ENCODE measurements around the gene PANX2.
"Not testable (repeated sequence)": the region's sequence is repeated elsewhere in the genome, so short reads cannot be mapped to it uniquely, and the experiment has no call there.

The PANX2 gene

DNA sequence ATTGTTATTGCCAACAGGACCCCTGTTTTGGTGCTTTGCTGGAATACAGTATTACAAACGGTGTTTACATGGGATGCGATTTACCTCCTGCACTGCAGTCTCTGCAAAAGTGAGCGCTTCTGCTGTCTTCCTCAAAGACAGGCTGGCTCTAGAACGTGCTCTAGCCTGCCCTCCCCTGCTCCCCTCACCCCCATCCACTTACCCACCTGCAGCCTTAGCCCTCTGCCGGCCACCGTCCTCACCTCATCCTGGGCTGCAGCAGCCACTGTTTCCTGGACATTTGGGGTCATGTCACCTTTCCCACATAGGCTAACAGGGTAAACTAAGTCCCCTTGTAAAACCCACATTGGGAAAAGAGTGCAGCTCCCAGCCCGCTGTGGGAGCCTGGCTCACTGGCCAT lies 9.6 kb upstream of the PANX2 start:
- Mint-ChIP-seq H3K9me3 (no peaks in the 10 kb centered on the region), H3K4me3 (no peak overlapping the region), H3K27ac (no peak overlapping the region), H3K36me3 (ENCODE audit: low read depth) (no peaks in the 10 kb centered on the region), H3K27me3 (ENCODE audit: low read depth) (peaks cover 23% of the 10 kb centered on the region), H3K4me1 (no peaks in the 10 kb centered on the region)
- TF ChIP-seq, protein P1, sequence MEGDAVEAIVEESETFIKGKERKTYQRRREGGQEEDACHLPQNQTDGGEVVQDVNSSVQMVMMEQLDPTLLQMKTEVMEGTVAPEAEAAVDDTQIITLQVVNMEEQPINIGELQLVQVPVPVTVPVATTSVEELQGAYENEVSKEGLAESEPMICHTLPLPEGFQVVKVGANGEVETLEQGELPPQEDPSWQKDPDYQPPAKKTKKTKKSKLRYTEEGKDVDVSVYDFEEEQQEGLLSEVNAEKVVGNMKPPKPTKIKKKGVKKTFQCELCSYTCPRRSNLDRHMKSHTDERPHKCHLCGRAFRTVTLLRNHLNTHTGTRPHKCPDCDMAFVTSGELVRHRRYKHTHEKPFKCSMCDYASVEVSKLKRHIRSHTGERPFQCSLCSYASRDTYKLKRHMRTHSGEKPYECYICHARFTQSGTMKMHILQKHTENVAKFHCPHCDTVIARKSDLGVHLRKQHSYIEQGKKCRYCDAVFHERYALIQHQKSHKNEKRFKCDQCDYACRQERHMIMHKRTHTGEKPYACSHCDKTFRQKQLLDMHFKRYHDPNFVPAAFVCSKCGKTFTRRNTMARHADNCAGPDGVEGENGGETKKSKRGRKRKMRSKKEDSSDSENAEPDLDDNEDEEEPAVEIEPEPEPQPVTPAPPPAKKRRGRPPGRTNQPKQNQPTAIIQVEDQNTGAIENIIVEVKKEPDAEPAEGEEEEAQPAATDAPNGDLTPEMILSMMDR (IDR thresholded peaks at IDR 0.05; ENCODE audit: unreplicated experiment in 3 of 3): no peak

DNA sequence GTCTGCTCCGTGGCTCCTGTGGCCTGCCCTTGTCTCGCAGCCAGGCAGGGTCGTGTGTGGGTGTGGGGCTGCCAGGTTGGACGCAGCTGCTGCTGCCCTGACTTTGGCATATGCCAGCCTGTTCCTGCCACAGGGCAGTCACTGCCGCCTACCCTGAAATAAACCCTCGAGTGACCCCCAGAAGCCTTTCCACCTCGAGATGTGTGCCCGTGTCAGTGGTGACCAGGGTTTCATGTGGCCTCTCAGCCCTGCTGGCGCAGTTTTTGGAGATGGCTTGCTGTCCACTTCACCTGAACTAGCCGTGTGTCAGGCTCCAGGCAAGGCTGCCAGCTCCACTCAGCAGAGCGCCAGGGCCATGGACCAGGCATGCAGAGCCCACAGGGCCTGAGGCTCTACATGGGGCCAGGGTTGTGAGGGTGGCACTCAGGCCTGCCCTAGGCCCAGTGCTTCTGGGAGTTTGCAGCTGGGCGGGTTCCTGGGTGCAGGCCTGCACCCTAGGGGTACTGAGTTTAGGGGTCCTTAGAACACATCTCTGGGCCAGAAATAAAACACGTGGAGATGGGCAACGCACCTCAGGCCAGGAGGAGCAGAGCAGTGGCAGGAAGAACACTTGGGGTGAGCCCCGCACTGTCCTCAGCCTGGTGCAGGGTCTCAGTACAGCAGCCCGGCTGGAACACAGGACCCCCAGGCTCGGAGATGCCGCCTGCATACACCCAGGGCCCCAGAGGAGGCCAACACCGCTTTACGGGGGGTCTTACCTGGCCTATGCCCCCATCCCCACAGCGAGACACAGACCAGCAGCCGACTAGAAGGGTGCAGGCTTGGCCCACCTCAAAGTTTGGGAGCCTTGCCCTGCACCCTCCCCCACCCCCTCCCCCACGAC lies 8.8 kb upstream of the PANX2 start:
- H3K9me3 Mint-ChIP-seq: no peaks in the 10 kb centered on the region
- peaks cover 24% of the 10 kb centered on the region for H3K27me3 Mint-ChIP-seq (ENCODE audit: low read depth)

DNA sequence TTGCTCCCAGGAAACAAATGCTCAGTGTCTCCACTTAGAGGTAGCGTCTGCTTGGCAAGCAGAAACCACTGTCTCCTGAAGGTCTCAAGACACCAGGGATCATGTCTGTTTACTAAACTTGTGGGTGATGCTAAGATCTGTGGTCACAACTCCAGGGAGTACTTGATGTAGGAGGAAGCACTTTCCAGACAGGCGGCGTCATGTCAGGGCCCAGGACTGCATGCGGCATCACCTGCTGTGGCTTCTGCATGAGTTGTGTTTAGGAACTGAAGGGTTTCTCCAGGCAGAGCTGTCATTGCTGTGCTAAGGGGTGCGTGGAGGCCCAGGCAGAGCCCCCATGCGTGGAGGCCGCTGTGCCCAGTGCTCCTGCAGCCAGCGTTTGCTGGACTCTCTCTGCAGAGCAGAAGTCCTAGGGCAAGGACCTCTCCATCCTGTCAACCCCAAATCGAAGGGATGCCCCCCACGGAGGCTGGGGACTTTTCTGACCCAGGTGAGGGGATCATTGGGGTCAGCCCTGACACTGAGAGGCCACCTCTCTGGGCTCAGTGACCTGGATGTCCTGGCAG lies 8.1 kb upstream of the PANX2 start:
- no peaks in the 10 kb centered on the region for H3K36me3 Mint-ChIP-seq (ENCODE audit: low read depth)
- TF ChIP-seq, protein P1 (IDR thresholded peaks at IDR 0.05; ENCODE audit: unreplicated experiment in 3 of 3): no peak
- H3K9me3 Mint-ChIP-seq: no peaks in the 10 kb centered on the region
- H3K4me3 Mint-ChIP-seq: no peak overlapping the region
- H3K4me1 Mint-ChIP-seq: no peaks in the 10 kb centered on the region
- peaks cover 31% of the 10 kb centered on the region for H3K27me3 Mint-ChIP-seq (ENCODE audit: low read depth)
- H3K27ac Mint-ChIP-seq: no peak overlapping the region

More for the DNA sequence above, 8.8 kb upstream of the PANX2 start:
- H3K36me3 Mint-ChIP-seq (ENCODE audit: low read depth): no peaks in the 10 kb centered on the region
- TF ChIP-seq, protein P1 (IDR thresholded peaks at IDR 0.05; ENCODE audit: unreplicated experiment in 3 of 3): no peak
- H3K4me1 Mint-ChIP-seq: no peaks in the 10 kb centered on the region
- no peak overlapping the region for H3K27ac Mint-ChIP-seq
- H3K4me3 Mint-ChIP-seq: no peak overlapping the region

DNA sequence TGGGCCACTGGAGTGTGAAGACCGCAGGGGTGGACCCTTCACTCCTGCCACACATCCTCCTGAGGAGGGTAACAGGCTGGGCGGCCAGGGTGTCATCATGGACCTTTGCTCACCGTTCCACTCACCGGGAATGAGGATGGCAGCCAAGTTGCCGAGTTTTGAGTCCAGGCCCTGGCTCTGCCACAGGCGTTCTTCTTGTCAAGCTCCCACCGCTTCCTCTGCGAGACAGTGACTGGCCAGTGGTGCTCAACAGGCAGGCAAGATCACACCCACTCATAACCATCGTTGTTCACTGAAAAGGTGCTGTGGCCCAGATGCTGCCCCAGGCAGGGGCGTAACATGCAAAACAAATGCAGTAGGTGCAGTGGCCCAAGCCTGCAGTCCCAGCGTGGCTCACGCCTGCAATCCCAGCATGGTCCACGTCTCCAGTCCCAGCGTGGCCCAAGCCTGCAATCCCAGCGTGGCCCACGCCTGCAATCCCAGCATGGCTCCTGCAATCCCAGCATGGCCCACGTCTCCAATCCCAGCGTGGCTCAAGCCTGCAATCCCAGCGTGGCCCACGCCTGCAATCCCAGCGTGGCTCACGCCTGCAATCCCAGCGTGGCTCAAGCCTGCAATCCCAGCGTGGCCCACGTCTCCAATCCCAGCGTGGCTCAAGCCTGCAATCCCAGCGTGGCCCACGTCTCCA lies 5.0 kb upstream of the PANX2 start:
- no peaks in the 10 kb centered on the region for H3K36me3 Mint-ChIP-seq (ENCODE audit: low read depth)
- H3K27ac Mint-ChIP-seq: peak overlapping the region in 1 of 3 experiments; percentile 47
- no peaks in the 10 kb centered on the region for H3K9me3 Mint-ChIP-seq
- no peak overlapping the region for H3K4me3 Mint-ChIP-seq
- peaks cover 42% of the 10 kb centered on the region for H3K27me3 Mint-ChIP-seq (ENCODE audit: low read depth)
- H3K4me1 Mint-ChIP-seq: no peaks in the 10 kb centered on the region
- TF ChIP-seq, protein P1 (IDR thresholded peaks at IDR 0.05; ENCODE audit: unreplicated experiment in 3 of 3): no peak

DNA sequence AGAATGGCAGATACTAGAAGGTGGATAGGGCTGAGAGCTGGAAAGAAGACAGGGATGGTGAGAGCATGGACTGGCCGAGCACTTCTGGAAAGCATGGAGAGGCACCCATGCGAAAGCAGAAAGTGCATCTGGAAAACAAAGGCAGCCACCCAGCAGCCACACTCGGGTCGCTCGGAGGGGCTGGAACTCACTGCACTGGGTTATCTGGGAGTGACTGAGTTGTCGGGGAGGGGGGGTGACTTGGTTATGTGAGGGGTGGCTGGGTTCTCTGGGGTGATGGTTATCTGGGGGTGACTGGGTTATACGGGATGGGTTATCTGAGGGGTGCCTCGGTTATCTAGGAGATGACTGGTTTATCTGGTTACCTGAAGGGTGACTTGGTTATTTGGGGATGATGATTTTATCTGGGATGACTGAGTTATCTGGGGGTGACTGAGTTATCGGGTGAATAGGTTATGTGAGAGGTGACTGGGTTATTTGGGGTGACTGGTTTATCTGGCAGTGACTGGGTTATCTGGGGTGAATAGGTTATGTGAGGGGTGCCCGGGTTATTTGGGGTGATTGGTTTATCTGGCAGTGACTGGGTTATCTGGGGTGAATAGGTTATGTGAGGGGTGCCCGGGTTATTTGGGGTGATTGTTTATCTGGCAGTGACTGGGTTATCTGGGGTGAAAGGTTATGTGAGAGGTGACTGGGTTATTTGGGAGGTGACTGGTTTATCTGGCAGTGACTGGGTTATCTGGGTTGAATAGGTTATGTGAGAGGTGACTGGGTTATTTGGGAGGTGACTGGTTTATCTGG lies 2.6 kb upstream of the PANX2 start:
- Mint-ChIP-seq H3K4me1 (no peaks in the 10 kb centered on the region), H3K4me3 (peak overlapping the region; percentile 68 to 87 (median 72)), H3K27me3 (ENCODE audit: low read depth) (peaks cover 57% of the 10 kb centered on the region), H3K9me3 (no peaks in the 10 kb centered on the region), H3K36me3 (ENCODE audit: low read depth) (no peaks in the 10 kb centered on the region), H3K27ac (no peak overlapping the region)
- TF ChIP-seq, protein P1 (IDR thresholded peaks at IDR 0.05; ENCODE audit: unreplicated experiment in 3 of 3): no peak

DNA sequence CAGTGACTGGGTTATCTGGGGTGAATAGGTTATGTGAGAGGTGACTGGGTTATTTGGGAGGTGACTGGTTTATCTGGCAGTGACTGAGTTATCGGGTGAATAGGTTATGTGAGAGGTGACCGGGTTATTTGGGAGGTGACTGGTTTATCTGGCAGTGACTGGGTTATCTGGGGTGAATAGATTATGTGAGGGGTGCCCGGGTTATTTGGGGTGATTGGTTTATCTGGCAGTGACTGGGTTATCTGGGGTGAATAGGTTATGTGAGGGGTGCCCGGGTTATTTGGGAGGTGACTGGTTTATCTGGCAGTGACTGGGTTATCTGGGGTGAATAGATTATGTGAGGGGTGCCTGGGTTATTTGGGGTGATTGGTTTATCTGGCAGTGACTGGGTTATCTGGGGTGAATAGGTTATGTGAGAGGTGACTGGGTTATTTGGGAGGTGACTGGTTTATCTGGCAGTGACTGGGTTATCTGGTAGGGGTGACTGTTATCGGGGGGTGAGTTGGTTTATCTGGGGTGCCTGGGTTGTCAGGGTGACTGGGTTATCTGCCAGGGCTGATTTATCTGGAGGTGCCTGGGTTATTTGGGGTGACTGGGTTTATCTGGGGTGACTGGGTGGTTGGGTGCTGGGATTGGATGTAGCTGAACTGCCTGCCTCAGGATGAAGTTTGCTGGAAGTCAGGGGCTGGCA lies 1.9 kb upstream of the PANX2 start:
- not testable (repeated sequence) for H3K4me1 Mint-ChIP-seq; H3K9me3 Mint-ChIP-seq; H3K27ac Mint-ChIP-seq; H3K36me3 Mint-ChIP-seq (ENCODE audit: low read depth)
- Mint-ChIP-seq H3K27me3 (ENCODE audit: low read depth) (peaks cover 57% of the 10 kb centered on the region), H3K4me3 (peak overlapping the region; percentile 86 to 87 (median 86))
